OCI-LY7 (cell line): Measurements from ENCODE around the gene MALL. TPM values are rescaled to one million over a fixed set of nuclear protein-coding genes. Genes with fewer than 3 reads are reported as not detected.
"Not testable (repeated sequence)": the region's sequence is repeated elsewhere in the genome, so short reads cannot be mapped to it uniquely, and the experiment has no call there.

ENCODE experiments used
- BruUV-seq: library from RNA; stranded (reverse); fragments of 400-500 nt; replicated peaks from 2 replicates; lab custom pipeline; 2021; lab: Mats Ljungman, UMichigan
- CTCF ChIA-PET: fragments of 300-600 bp; sonication (Branson Sonifier 250); formaldehyde crosslinking; loops from one replicate; lab custom pipeline; 2022; ENCODE audit warnings: antibody characterized with exemption; ENCODE audit not compliant: unreplicated experiment; lab: Charles Lee
- POLR2A ChIA-PET: fragments of 300-600 bp; sonication (Branson Sonifier 250); formaldehyde crosslinking; loops from one replicate; lab custom pipeline; 2022; ENCODE audit warnings: antibody characterized with exemption; lab: Charles Lee
- DNase-seq: peaks from one replicate; pipeline ENCODE4 v3.0.0-alpha.2; 2015; ENCODE audit warnings: low spot score
- H2AFZ ChIP-seq: fragments of 200-600 bp; sonication (generic), shearing (Covaris generic); 2 replicates; pipeline ENCODE4 v1.6.1; 2014; ENCODE audit warnings: mild to moderate bottlenecking, antibody characterized with exemption, low read length, moderate library complexity
- H3K27ac ChIP-seq: fragments of 200-600 bp; sonication (generic); 2 replicates; pipeline ENCODE4 v1.5.1; 2014; ENCODE audit warnings: mixed run types, low read depth, mild to moderate bottlenecking, moderate library complexity, low read length, inconsistent platforms; ENCODE audit not compliant: poor library complexity, severe bottlenecking
- H3K36me3 ChIP-seq: fragments of 200-600 bp; sonication (generic); 2 replicates; pipeline ENCODE4 v1.6.1; 2014; ENCODE audit warnings: mild to moderate bottlenecking, antibody characterized with exemption, low read length, moderate library complexity, mixed read lengths; ENCODE audit not compliant: insufficient read depth
- H3K4me1 ChIP-seq: fragments of 200-600 bp; sonication (generic); 2 replicates; pipeline ENCODE4 v1.5.1; 2014; ENCODE audit warnings: mild to moderate bottlenecking, low read length; ENCODE audit not compliant: insufficient read depth, poor library complexity, severe bottlenecking
- H3K4me2 ChIP-seq: fragments of 200-600 bp; sonication (generic); 2 replicates; pipeline ENCODE4 v1.6.1; 2014; ENCODE audit warnings: mild to moderate bottlenecking, low read length
- H3K4me3 ChIP-seq: fragments of 200-600 bp; sonication (generic); 2 replicates; pipeline ENCODE4 v1.5.1; 2014; ENCODE audit warnings: mild to moderate bottlenecking, low read depth, low read length; ENCODE audit not compliant: poor library complexity, severe bottlenecking
- H3K79me2 ChIP-seq: fragments of 200-600 bp; sonication (generic); 2 replicates; pipeline ENCODE4 v1.6.1; 2016; ENCODE audit warnings: low read depth, mild to moderate bottlenecking, low read length, moderate library complexity, mixed read lengths; ENCODE audit not compliant: insufficient read depth
- H3K9me2 ChIP-seq: fragments of 200-600 bp; sonication (generic); 2 replicates; pipeline ENCODE4 v1.6.1; 2016; ENCODE audit warnings: mild to moderate bottlenecking, low read length, mixed read lengths; ENCODE audit not compliant: insufficient read depth
- H3K9me3 ChIP-seq: fragments of 200-600 bp; sonication (generic); 2 replicates; pipeline ENCODE4 v1.6.1; 2014; ENCODE audit warnings: mild to moderate bottlenecking, mixed run types, low read length, mixed read lengths
- H4K20me1 ChIP-seq: fragments of 200-600 bp; sonication (generic); 2 replicates; pipeline ENCODE4 v1.6.1; 2014; ENCODE audit warnings: mild to moderate bottlenecking, antibody characterized with exemption, low read length, moderate library complexity, mixed read lengths; ENCODE audit not compliant: insufficient read depth
- intact Hi-C: fragments of 100-400 bp; cut with micrococcal nuclease; formaldehyde crosslinking; loops from one replicate; pipeline ENCODE4 v1.10.0; 2022; ENCODE audit not compliant: unreplicated experiment
- total RNA-seq, 2 experiments: library from RNA; depleted of rRNA in 1 of 2; stranded (reverse); fragments of >200 nt in 1 of 2; shearing (Covaris generic) in 1 of 2; gene quantifications; 2 replicates each; pipeline ENCODE4 v1.2.3, GENCODE V29; 2014 to 2022

MALL gene
- total RNA-seq, 2 experiments from 2014 or later = not detected

DNA sequence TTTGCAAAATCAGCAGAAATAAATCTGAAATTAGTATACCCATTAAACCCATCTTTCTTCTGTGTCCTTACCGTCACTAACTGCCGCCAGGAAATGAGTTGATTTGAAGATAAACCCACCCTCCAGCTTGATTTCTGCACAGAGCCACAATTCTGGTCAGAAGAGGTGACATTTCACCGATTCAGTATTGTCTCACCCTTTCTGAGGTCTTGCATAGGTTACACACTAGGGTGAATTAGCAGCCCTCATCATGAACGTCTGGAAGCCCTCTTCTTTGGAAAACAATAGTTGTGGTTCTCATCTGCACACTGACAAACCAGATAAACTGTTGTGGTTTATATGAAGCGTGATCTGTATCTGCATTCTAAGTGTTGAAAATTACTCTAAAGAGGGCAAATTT is 61.9 kb downstream of the MALL start:
- H4K20me1 ChIP-seq, H3K36me3 ChIP-seq, H3K4me1 ChIP-seq, H3K9me3 ChIP-seq, CTCF ChIA-PET, H3K79me2 ChIP-seq, intact Hi-C loops, H3K27ac ChIP-seq, BruUV-seq, POLR2A ChIA-PET, H3K9me2 ChIP-seq, H2AFZ ChIP-seq, DNase-seq, H3K4me3 ChIP-seq, H3K4me2 ChIP-seq: not testable (repeated sequence)

DNA sequence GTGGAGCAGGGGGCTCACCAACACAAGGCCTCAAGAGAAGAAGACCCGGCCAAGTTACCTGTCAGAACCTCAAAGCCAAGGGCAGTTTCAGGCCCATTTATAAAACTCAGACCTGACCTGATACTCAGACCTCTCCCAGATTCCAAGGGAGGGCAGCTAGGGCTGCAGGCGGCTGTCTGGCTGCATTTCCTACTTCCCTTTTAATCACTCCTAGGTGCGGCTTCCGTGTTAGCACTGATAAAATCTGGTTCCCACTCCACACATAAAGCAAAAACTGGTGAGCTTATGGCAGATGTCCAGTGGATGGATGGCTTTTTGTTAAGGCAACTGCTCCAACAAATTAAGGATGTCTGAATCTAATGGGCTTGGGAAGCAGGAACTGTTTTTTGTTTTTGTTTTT is 63.5 kb downstream of the MALL start:
- H3K4me2 ChIP-seq, H3K9me3 ChIP-seq, CTCF ChIA-PET, H3K36me3 ChIP-seq, BruUV-seq, POLR2A ChIA-PET, H2AFZ ChIP-seq, H3K27ac ChIP-seq, DNase-seq, H3K4me1 ChIP-seq, H3K79me2 ChIP-seq, H3K9me2 ChIP-seq, H4K20me1 ChIP-seq, H3K4me3 ChIP-seq, intact Hi-C loops: not testable (repeated sequence)

DNA sequence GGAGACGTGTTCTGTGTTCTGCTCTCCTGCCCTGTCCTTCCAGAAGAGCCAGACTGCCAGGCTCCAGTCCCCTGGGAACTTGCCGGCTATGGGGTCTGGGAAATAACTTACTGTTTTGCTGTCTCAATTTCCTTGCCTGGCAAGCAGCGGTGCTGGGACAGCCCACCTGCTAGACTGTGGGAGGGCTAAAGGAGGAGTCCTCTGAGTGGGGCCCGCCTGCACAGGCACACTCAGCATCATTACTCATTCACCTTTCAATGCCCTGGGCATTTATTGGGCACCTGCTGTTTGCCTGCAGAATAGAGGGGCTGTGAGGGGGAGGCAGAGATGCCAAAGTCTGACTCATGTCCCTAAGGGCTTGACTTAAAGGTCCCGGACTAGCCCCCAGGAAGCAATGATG is 65.4 kb downstream of the MALL start:
- H3K4me3 ChIP-seq, POLR2A ChIA-PET, intact Hi-C loops, DNase-seq, H3K9me2 ChIP-seq, BruUV-seq, H3K9me3 ChIP-seq, H3K79me2 ChIP-seq, H3K36me3 ChIP-seq, H3K4me1 ChIP-seq, H3K4me2 ChIP-seq, H4K20me1 ChIP-seq, H3K27ac ChIP-seq, H2AFZ ChIP-seq, CTCF ChIA-PET: not testable (repeated sequence)

DNA sequence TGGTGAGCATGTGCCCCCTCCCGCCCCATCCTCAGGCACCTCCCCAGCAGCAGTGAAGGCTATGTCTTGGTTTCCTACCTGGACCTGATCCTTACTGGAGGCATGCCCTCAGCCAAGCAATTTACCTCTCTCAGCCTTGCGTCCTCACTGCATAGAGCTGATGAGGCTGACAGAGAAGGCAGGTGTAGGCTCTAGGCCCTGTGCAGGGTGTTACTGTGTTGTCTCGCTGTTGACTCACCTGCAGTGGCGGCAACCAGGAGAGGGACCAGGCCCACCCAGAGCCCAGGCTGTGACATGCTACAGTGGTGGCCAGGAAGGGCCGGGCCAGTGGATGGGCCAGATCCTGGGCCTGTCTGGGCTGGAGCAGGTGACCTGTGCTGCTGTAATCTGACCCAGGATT is 65.9 kb downstream of the MALL start:
- intact Hi-C loops, CTCF ChIA-PET, H4K20me1 ChIP-seq, H3K4me3 ChIP-seq, H3K4me2 ChIP-seq, DNase-seq, BruUV-seq, H3K36me3 ChIP-seq, H3K79me2 ChIP-seq, H3K9me3 ChIP-seq, POLR2A ChIA-PET, H3K9me2 ChIP-seq, H2AFZ ChIP-seq, H3K4me1 ChIP-seq, H3K27ac ChIP-seq: not testable (repeated sequence)

DNA sequence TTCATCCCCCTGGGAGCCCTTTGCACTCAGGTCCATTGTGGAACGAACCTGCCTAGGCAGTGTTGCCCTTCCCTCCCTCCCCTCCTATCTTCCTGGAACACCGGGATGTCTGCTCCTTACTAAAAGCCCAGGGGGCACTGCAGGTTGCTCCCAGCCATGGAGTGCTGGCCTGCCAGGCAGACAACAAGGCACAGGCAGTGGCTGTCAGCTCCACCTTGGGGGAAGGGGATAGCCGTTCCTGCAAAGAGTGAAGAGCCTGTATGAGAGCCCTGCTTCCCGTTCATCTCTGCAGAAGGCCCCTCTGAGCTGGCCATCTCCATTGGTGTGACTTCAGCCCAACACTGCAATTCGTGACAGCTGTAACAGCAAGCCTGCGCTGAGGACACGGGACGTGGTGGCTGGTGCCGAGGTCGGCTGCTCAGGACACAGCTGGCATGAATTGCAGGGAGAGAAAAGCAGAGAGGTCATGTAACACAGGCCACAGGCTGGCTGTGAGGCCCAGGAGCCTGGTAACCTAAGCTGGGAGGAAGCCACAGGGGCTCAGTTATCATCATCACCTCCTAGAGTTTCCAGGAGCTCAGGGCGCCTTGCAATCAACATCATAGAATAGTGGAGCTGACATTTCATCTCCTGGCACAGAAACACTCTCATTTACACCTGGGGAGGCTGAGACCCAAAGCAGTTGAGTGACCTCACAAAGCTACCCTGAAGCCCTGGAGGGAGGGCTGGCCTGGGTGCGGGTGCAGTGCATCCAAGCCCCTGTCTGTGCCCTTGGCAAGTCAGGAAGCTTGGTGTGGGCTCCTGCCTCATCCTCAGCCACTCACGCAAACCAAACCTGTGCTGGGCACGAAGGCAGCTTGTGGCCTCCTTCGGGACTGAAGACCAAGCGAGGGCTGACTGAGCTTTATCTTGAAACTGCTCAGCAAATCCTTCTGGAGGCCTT is 67.1 kb downstream of the MALL start:
- CTCF ChIA-PET, H3K79me2 ChIP-seq, DNase-seq, intact Hi-C loops, H3K4me2 ChIP-seq, POLR2A ChIA-PET, H3K36me3 ChIP-seq, H3K27ac ChIP-seq, H2AFZ ChIP-seq, H3K4me1 ChIP-seq, H3K4me3 ChIP-seq, BruUV-seq, H3K9me3 ChIP-seq, H3K9me2 ChIP-seq, H4K20me1 ChIP-seq: not testable (repeated sequence)

DNA sequence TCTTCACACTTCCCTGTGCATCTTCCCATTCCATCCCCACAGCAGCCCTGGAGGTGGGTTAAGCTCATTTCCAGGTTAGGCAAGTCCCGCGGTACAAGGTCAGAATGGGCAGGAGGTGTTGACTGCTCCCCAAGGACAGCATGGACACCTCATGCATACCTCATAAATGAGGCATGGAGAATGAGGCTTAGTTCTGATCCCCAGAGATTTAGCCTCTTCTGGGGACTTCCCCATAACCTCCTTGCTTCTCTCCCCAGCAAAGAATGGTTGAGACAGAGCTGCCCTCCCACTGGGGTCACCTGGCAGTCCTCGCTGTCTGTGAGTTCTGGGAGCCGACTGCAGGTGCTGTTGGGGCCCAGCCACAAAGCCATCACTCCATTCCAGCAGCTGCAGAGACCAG is 68.4 kb downstream of the MALL start:
- intact Hi-C loops, H4K20me1 ChIP-seq, H3K9me3 ChIP-seq, H2AFZ ChIP-seq, H3K4me1 ChIP-seq, H3K4me2 ChIP-seq, DNase-seq, BruUV-seq, H3K27ac ChIP-seq, H3K4me3 ChIP-seq, CTCF ChIA-PET, H3K9me2 ChIP-seq, H3K79me2 ChIP-seq, H3K36me3 ChIP-seq, POLR2A ChIA-PET: not testable (repeated sequence)
